Tibial nerve (tissue), 4 donors: ENCODE results near the gene RAB5IF. TPM values are rescaled to one million over a fixed set of nuclear protein-coding genes. Genes with fewer than 3 reads are reported as not detected.

Experiments
- DNase-seq, 2 donors: peaks; one replicate each; pipeline ENCODE4 v3.0.0-alpha.2; 2019; ENCODE audit warnings: low spot score in 2 of 2
- H3K27ac ChIP-seq, 4 donors: fragments of 200-600 bp; sonication (generic) in 3 of 4; one replicate each; pipeline ENCODE4 v1.5.1; 2017 to 2019; ENCODE audit warnings: mild to moderate bottlenecking in 1 of 4
- H3K27me3 ChIP-seq, 2 donors: fragments of 200-600 bp; sonication (generic) in 1 of 2; one replicate each; pipeline versions ENCODE4 v1.5.1 to v1.6.0; 2017 to 2019
- H3K36me3 ChIP-seq, 3 donors: fragments of 200-600 bp; sonication (generic); one replicate each; pipeline ENCODE4 v1.5.1; 2018 to 2019
- H3K4me1 ChIP-seq, 4 donors: fragments of 200-600 bp; sonication (generic) in 3 of 4; one replicate each; pipeline ENCODE4 v1.5.1; 2017 to 2019
- H3K4me3 ChIP-seq, 4 donors: fragments of 200-600 bp; sonication (generic) in 3 of 4; one replicate each; pipeline ENCODE4 v1.5.1; 2017 to 2019; ENCODE audit warnings: mild to moderate bottlenecking in 1 of 4, moderate library complexity in 1 of 4
- H3K9me3 ChIP-seq, 4 donors: fragments of 200-600 bp; sonication (generic) in 3 of 4; one replicate each; pipeline ENCODE4 v1.5.1; 2017 to 2019
- EP300 ChIP-seq, 2 donors: sonication (generic); formaldehyde crosslinking; IDR thresholded peaks; one replicate each; pipeline ENCODE4 v1.6.1; 2017; ENCODE audit warnings: antibody characterized with exemption in 2 of 2, mild to moderate bottlenecking in 1 of 2
- POLR2A ChIP-seq, 2 donors: fragments of 450-650 bp; IDR thresholded peaks; one replicate each; pipeline ENCODE4 v1.6.1; 2017; ENCODE audit warnings: antibody characterized with exemption in 2 of 2, mild to moderate bottlenecking in 2 of 2, moderate library complexity in 2 of 2
- WGBS, 2 donors: methylation state at CpG; one replicate each; pipeline ENCODE4 v1.1.5; 2018; 5-methylcytosine and 5-hydroxymethylcytosine counted together
- total RNA-seq, 4 donors: library from RNA; depleted of rRNA; stranded (reverse); fragments of >200 nt; gene quantifications; one replicate each; pipeline ENCODE4 v1.1.0, GENCODE V29; 2016
- TF ChIP-seq, protein P1 (sequence below), 5 experiments: fragments of 200-600 bp in 3 of 5; fragments of 450-650 bp in 2 of 5; sonication (generic) in 3 of 5; IDR thresholded peaks; one replicate each; pipeline ENCODE4 v1.5.1; 2016 to 2019; ENCODE audit warnings: antibody characterized with exemption in 5 of 5, mild to moderate bottlenecking in 3 of 5, moderate library complexity in 2 of 5

The RAB5IF gene
- total RNA-seq, 4 donors from 2014 or later: 44.6 to 62.7 (median 53.3) TPM

DNA sequence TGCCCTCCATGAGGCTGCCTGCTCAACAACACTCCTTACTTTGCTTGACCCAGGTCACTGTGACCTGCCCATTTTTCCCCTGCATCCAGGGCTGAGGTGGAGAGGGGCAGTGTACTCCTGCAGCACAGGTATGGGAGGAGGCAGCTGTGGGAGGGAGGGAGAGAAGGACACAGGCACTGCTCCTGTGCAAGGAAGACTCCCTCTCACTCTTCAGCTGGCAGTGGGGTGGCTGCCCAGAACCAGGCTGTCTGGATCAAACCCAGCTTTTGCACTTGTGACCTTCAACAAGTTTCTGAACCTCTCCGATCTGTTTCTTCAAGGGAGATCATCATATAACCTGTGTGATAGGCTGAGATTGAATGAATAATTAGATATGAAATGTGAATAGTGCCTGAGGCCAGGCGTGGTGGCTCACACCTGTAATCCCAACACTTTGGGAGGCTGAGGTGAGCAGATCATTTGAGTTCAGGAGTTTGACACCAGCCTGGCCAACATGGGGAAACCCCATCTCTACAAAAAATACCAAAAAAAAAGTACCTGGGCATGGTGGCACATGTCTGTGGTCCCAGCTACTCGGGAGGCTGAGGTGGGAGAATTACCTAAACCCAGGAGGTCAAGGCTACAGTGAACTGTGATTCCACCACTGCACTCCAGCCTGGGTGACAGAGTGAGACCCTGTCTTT is 18.1 kb upstream of the RAB5IF start:
- Histone ChIP-seq H3K27me3 (no peaks in the 10 kb centered on the region), H3K27ac (no peak overlapping the region), H3K36me3 (peaks cover 0 to 85% (median under 1%) of the 10 kb centered on the region in 3 donors), H3K9me3 (no peaks in the 10 kb centered on the region), H3K4me1 (peaks cover 0 to 5% (median 0%) of the 10 kb centered on the region in 4 donors), H3K4me3 (no peak overlapping the region)
- DNase-seq: no peak
- WGBS, 2 donors: 85 to 87% methylated on average over 3 of the region's 3 CpGs
- TF ChIP-seq POLR2A (IDR thresholded peaks at IDR 0.05) (no peak), EP300 (IDR thresholded peaks at IDR 0.05) (no peak)

DNA sequence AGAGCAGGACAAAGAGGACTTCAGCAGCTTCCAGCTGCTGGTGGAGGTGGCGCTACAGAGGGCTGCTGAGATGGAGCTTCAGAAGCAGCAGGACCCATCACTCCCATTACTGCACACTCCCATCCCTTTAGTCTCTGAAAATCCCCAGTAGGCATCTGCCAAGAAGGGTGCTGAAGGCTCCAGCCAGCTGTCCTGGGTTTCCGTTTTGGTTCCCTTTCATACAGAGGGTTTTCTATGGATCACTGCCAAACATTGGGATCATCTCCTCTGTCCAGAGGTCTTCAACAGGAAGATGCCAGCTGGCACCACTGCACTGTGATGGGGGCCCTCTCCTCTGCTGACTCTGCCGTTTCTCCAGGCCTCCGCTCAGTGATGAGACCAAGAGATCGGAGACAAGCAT is 14.3 kb upstream of the RAB5IF start:
- 73 to 76% methylated on average over 5 of the region's 5 CpGs for WGBS, 2 donors
- Histone ChIP-seq H3K27me3 (no peaks in the 10 kb centered on the region), H3K4me1 (peaks cover 0 to 9% (median 0%) of the 10 kb centered on the region in 4 donors), H3K4me3 (no peak overlapping the region), H3K36me3 (peaks cover 0 to 66% (median 0%) of the 10 kb centered on the region in 3 donors), H3K9me3 (no peaks in the 10 kb centered on the region), H3K27ac (no peak overlapping the region)
- TF ChIP-seq POLR2A (IDR thresholded peaks at IDR 0.05) (no peak), EP300 (IDR thresholded peaks at IDR 0.05) (no peak)
- TF ChIP-seq, protein P1, sequence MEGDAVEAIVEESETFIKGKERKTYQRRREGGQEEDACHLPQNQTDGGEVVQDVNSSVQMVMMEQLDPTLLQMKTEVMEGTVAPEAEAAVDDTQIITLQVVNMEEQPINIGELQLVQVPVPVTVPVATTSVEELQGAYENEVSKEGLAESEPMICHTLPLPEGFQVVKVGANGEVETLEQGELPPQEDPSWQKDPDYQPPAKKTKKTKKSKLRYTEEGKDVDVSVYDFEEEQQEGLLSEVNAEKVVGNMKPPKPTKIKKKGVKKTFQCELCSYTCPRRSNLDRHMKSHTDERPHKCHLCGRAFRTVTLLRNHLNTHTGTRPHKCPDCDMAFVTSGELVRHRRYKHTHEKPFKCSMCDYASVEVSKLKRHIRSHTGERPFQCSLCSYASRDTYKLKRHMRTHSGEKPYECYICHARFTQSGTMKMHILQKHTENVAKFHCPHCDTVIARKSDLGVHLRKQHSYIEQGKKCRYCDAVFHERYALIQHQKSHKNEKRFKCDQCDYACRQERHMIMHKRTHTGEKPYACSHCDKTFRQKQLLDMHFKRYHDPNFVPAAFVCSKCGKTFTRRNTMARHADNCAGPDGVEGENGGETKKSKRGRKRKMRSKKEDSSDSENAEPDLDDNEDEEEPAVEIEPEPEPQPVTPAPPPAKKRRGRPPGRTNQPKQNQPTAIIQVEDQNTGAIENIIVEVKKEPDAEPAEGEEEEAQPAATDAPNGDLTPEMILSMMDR (IDR thresholded peaks at IDR 0.05): no peak
- DNase-seq: no peak

DNA sequence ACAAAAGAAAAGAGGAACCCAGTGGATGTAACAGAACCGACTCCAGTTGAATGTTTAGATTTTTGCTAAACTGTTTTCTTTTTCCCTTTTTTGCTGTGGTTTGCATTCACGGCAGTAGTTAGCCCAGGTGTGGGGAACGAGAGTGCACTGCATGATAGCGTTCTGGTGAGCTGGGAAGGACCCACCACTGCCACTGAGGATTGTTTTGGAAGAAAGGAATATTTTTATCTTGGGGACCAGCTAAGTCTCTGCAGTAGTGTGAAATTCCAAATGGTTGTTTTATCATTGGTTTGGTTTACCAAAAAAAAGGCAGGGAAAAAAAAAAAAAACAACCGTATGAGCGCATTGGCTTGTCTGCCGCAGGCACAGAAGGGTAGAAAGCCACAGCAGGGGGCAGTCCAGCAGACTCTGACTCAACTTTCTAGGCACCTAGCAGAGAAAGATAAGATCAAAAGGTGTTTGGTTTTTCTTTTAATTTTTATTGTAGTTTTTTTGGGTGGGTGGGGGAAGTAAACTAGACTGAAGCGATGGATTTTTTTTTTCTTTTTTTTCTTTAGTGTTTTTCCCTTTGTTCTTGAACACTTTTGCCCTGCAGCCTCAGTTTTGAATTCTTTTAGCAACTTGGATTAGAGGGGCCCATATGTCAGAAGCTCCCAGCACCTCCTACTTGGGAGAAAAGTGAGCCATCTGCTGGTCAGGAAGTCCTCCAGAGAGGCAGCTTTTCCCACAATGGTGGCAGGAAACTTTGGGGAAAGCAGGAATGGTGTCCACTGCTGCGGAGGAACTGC is 13.5 kb upstream of the RAB5IF start:
- DNase-seq: no peak
- 73 to 80% methylated on average over 9 of the region's 9 CpGs for WGBS, 2 donors
- no peaks in the 10 kb centered on the region for H3K9me3 ChIP-seq
- H3K27me3 ChIP-seq: no peaks in the 10 kb centered on the region
- H3K4me3 ChIP-seq: no peak overlapping the region
- peaks cover 0 to 9% (median 0%) of the 10 kb centered on the region in 4 donors for H3K4me1 ChIP-seq
- H3K36me3 ChIP-seq: peaks cover 0 to 59% (median 0%) of the 10 kb centered on the region in 3 donors
- no peak for TF ChIP-seq POLR2A (IDR thresholded peaks at IDR 0.05)
- TF ChIP-seq, protein P1 (IDR thresholded peaks at IDR 0.05): peak in 4 of 5 experiments; percentile 19 to 52 (median 26)
- peak overlapping the region in 1 of 4 donors; percentile 55 for H3K27ac ChIP-seq

DNA sequence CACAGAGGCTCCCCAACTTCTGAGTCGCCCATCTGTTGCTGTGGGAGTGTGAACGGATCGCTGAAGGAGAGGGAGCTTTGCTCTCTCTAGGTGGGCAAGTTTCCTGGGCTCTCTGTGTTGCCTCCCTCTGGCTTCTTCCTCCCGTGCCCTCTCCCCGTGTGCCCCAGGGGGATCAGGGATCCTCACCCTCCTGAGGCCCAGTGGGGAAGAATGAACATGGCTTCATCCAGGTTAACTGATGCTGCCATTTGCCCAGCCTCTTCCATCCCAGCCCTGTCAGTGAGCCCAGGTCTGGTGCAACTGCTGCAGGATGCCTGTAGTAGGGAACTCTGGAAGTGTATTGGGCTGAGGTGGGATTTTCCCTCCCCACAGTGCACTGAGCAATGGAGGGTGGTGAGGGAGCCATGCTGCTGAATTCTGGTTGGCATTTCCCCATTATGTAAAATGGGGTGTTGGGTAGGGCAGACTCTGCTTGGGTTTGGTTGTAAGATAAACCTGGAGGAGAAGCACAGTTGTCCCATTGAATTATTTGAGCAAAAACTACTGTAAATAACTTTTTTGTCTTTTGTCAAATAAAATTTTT is 12.1 kb upstream of the RAB5IF start:
- 78 to 80% methylated on average over 5 of the region's 5 CpGs for WGBS, 2 donors
- no peak overlapping the region for H3K4me3 ChIP-seq
- DNase-seq: no peak
- no peaks in the 10 kb centered on the region for H3K27me3 ChIP-seq
- peak overlapping the region in 1 of 4 donors; percentile 40 for H3K27ac ChIP-seq
- H3K9me3 ChIP-seq: no peaks in the 10 kb centered on the region
- TF ChIP-seq POLR2A (IDR thresholded peaks at IDR 0.05): no peak
- TF ChIP-seq EP300 (IDR thresholded peaks at IDR 0.05): no peak
- TF ChIP-seq, protein P1 (IDR thresholded peaks at IDR 0.05): no peak
- peaks cover 0 to 56% (median 0%) of the 10 kb centered on the region in 3 donors for H3K36me3 ChIP-seq
- peaks cover 0 to 18% (median 0%) of the 10 kb centered on the region in 4 donors for H3K4me1 ChIP-seq

DNA sequence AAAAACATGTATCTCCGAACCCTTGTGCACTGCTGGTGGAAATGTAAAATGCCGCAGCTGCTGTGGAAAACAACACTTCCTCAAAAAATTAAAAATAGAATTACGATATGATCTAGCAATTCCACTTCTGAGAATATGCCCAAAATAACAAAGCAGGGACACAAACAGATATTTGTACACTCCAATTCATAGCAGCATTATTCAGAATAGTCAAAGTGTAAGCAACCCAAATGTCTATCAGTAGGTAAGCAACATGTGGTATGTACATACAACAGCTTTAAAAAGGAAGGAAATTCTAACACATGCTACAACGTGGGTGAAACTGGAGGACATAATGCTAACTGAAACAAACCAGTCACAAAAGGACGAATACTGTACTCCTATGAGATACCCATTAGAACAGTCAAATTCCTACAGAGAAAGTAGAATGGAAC is 5.7 kb upstream of the RAB5IF start:
- H3K4me3 ChIP-seq: no peak overlapping the region
- no peak for DNase-seq
- TF ChIP-seq POLR2A (IDR thresholded peaks at IDR 0.05): no peak
- TF ChIP-seq, protein P1 (IDR thresholded peaks at IDR 0.05): no peak
- TF ChIP-seq EP300 (IDR thresholded peaks at IDR 0.05): no peak
- H3K4me1 ChIP-seq: peaks cover 0 to 22% (median 5%) of the 10 kb centered on the region in 4 donors
- no peaks in the 10 kb centered on the region for H3K9me3 ChIP-seq
- H3K36me3 ChIP-seq: peaks cover 0 to 11% (median 0%) of the 10 kb centered on the region in 3 donors
- no peaks in the 10 kb centered on the region for H3K27me3 ChIP-seq
- H3K27ac ChIP-seq: peak overlapping the region in 2 of 4 donors; percentile 16 to 50
- 36 to 43% methylated on average over 5 of the region's 5 CpGs for WGBS, 2 donors
